NCI-H2227 (cell line): Measurements from ENCODE around the gene DNM1.

Experiments
- DNase-seq: peaks from one replicate; lab custom pipeline; 2025; ENCODE audit not compliant: unreplicated experiment; lab: John Stamatoyannopoulos, UW

DNM1 gene

GRCh38 chr9:128204858-128205257, 1.7 kb downstream of the DNM1 start:
- DNase-seq, result no peak

GRCh38 chr9:128205296-128205944, 2.2 kb downstream of the DNM1 start:
- DNase-seq, result no peak

- no peak for DNase-seq
These were observed 3.3 kb downstream of the DNM1 start for GRCh38 chr9:128206484-128206883.

- DNase-seq, result no peak
These were observed 4.0 kb downstream of the DNM1 start for GRCh38 chr9:128206916-128207910.

GRCh38 chr9:128208386-128208785, 5.2 kb downstream of the DNM1 start:
- DNase-seq, result no peak

- DNase-seq, result no peak
These were observed 5.9 kb downstream of the DNM1 start for GRCh38 chr9:128208946-128209669.

GRCh38 chr9:128211186-128211980, 8.2 kb downstream of the DNM1 start:
- DNase-seq, result no peak

- no peak for DNase-seq
These were observed 8.8 kb downstream of the DNM1 start for GRCh38 chr9:128211981-128212281.

- DNase-seq, result no peak
These were observed 10.7 kb downstream of the DNM1 start for GRCh38 chr9:128213746-128214497.

- no peak for DNase-seq
These were observed 11.7 kb downstream of the DNM1 start for GRCh38 chr9:128214571-128215490.

GRCh38 chr9:128215491-128216409, 12.6 kb downstream of the DNM1 start:
- no peak for DNase-seq

GRCh38 chr9:128216781-128217553, 13.8 kb downstream of the DNM1 start:
- no peak for DNase-seq

- no peak for DNase-seq
These were observed 15.0 kb downstream of the DNM1 start for GRCh38 chr9:128218172-128218517.

GRCh38 chr9:128218518-128219389, 15.6 kb downstream of the DNM1 start:
- DNase-seq, result no peak

GRCh38 chr9:128219831-128220230, 16.7 kb downstream of the DNM1 start:
- no peak for DNase-seq

- DNase-seq, result no peak
These were observed 18.8 kb downstream of the DNM1 start for GRCh38 chr9:128222026-128222425.
